HepG2 (cell line): ENCODE results near the gene SLC22A9. TPM values are rescaled to one million over a fixed set of nuclear protein-coding genes. Genes with fewer than 3 reads are reported as not detected.

Experiments used
- BRF2 ChIP-seq: sonication (generic); formaldehyde crosslinking; IDR thresholded peaks from 2 replicates; pipeline ENCODE4 v1.8.1; 2022; ENCODE audit warnings: mild to moderate bottlenecking, missing genetic modification reagents
- CBX5 ChIP-seq: sonication (generic); formaldehyde crosslinking; IDR thresholded peaks from 2 replicates; pipeline ENCODE4 v1.4.0; 2020; ENCODE audit warnings: missing genetic modification reagents, borderline replicate concordance
- HINFP ChIP-seq: sonication (generic); formaldehyde crosslinking; IDR thresholded peaks from 2 replicates; pipeline ENCODE4 v1.4.0; 2020; ENCODE audit warnings: low read depth, mild to moderate bottlenecking, missing genetic modification reagents
- HNF1B ChIP-seq: sonication (generic); formaldehyde crosslinking; IDR thresholded peaks from 2 replicates; pipeline ENCODE4 v1.5.1; 2020; ENCODE audit warnings: mild to moderate bottlenecking, moderate library complexity, missing genetic modification reagents
- MIXL1 ChIP-seq: IDR thresholded peaks from 2 replicates; pipeline ENCODE4 v1.6.1; 2016
- ONECUT2 ChIP-seq: sonication (generic); formaldehyde crosslinking; IDR thresholded peaks from 2 replicates; pipeline ENCODE4 v1.4.0; 2020; ENCODE audit warnings: missing genetic modification reagents
- PAWR ChIP-seq: sonication (generic); formaldehyde crosslinking; IDR thresholded peaks from 2 replicates; pipeline ENCODE4 v1.4.0; 2020; ENCODE audit warnings: missing genetic modification reagents, mild to moderate bottlenecking, borderline replicate concordance
- SIN3A ChIP-seq: IDR thresholded peaks from 2 replicates; pipeline ENCODE4 v1.6.1; 2011; ENCODE audit warnings: low read depth, mild to moderate bottlenecking, control low read depth, low read length, borderline replicate concordance
- SMAD1 ChIP-seq: sonication (generic); formaldehyde crosslinking; IDR thresholded peaks from 2 replicates; pipeline ENCODE4 v1.4.0; 2020; ENCODE audit warnings: missing genetic modification reagents, low read depth, mild to moderate bottlenecking, borderline replicate concordance
- XRCC5 ChIP-seq: fragments of 200-400 bp; formaldehyde crosslinking; optimal IDR thresholded peaks from 2 replicates; pipeline ENCODE3; 2017; ENCODE audit warnings: mild to moderate bottlenecking, low read length
- YEATS4 ChIP-seq: sonication (generic); formaldehyde crosslinking; IDR thresholded peaks from 2 replicates; pipeline ENCODE4 v1.4.0; 2020; ENCODE audit warnings: missing genetic modification reagents, borderline replicate concordance
- ZNF350 ChIP-seq: sonication (generic); formaldehyde crosslinking; IDR thresholded peaks from 2 replicates; pipeline ENCODE4 v1.4.0; 2020; ENCODE audit warnings: mild to moderate bottlenecking, low read depth, missing genetic modification reagents, borderline replicate concordance
- ZNF441 ChIP-seq: sonication (generic); formaldehyde crosslinking; IDR thresholded peaks from 2 replicates; pipeline ENCODE4 v1.7.0; 2021; ENCODE audit warnings: missing genetic modification reagents, borderline replicate concordance
- ZNF501 ChIP-seq: sonication (generic); formaldehyde crosslinking; IDR thresholded peaks from 2 replicates; pipeline ENCODE4 v1.5.1; 2020; ENCODE audit warnings: mild to moderate bottlenecking, moderate library complexity, missing genetic modification reagents
- ZNF605 ChIP-seq: sonication (generic); formaldehyde crosslinking; IDR thresholded peaks from 2 replicates; pipeline ENCODE4 v1.8.0; 2022; ENCODE audit warnings: mild to moderate bottlenecking, missing genetic modification reagents
- ZNF672 ChIP-seq: sonication (generic); formaldehyde crosslinking; IDR thresholded peaks from 2 replicates; pipeline ENCODE4 v1.8.1; 2022; ENCODE audit warnings: missing genetic modification reagents
- ZNF687 ChIP-seq: sonication (generic); formaldehyde crosslinking; IDR thresholded peaks from 2 replicates; pipeline ENCODE4 v1.5.1; 2020; ENCODE audit warnings: mild to moderate bottlenecking, missing genetic modification reagents, moderate library complexity
- ZNF850 ChIP-seq: sonication (generic); formaldehyde crosslinking; conservative IDR thresholded peaks from 2 replicates; pipeline ENCODE4 v1.9.0; 2021; ENCODE audit warnings: mild to moderate bottlenecking, missing genetic modification reagents
- polyA plus RNA-seq, 8 experiments: library from polyadenylated mRNA; depleted of rRNA in 3 of 8; stranded (reverse) in 7 of 8; unstranded in 1 of 8; fragments of >200 nt; fragmentation: Illumina TruSeq in 4 of 8; extraction: Trizol in 4 of 8; gene quantifications; 2 replicates each; pipeline versions ENCODE4 v1.2.1 to v1.2.3, GENCODE V29; 2011 to 2016; ENCODE audit warnings: low read depth in 4 of 8, missing spikeins in 1 of 8, mixed read lengths in 1 of 8; ENCODE audit not compliant: insufficient read depth in 1 of 8
- total RNA-seq, 5 experiments: library from RNA; depleted of rRNA; stranded (reverse); fragments of >200 nt; fragmentation: Illumina TruSeq; extraction: Trizol; gene quantifications; 2 replicates each; pipeline ENCODE4 v1.2.3, GENCODE V29; 2016; ENCODE audit warnings: low read depth in 1 of 5
- TF ChIP-seq, protein P1 (sequence below): sonication (generic); formaldehyde crosslinking; IDR thresholded peaks from 2 replicates; pipeline ENCODE4 v1.4.0; 2020; ENCODE audit warnings: mild to moderate bottlenecking, missing genetic modification reagents, borderline replicate concordance

The SLC22A9 gene
- total and polyA plus RNA-seq, 2 of the 13 experiments (the other 11 are each of a cell fraction or from before 2014, with no cell fraction given): 4.0 to 11.7 TPM

- TF ChIP-seq HNF1B (CRISPR knock-in tag) (no peak), ZNF850 (CRISPR knock-in tag) (no peak), ZNF672 (CRISPR knock-in tag) (no peak), SMAD1 (CRISPR knock-in tag) (0 out of 2 replicates have a peak, but pooled peaks have one; percentile 34), ZNF501 (peak; percentile 49; the same call in 1 of the 2 replicates), BRF2 (CRISPR knock-in tag) (no peak), ONECUT2 (CRISPR knock-in tag) (no peak), SIN3A (0 out of 2 replicates have a peak, but pooled peaks have one; percentile 42), ZNF441 (CRISPR knock-in tag) (0 out of 2 replicates have a peak, but pooled peaks have one; percentile 63), YEATS4 (CRISPR knock-in tag) (0 out of 2 replicates have a peak, but pooled peaks have one; percentile 9), ZNF605 (no peak), ZNF350 (CRISPR knock-in tag) (0 out of 2 replicates have a peak, but pooled peaks have one; percentile 31), XRCC5 (no peak), HINFP (CRISPR knock-in tag) (no peak), CBX5 (no peak), ZNF687 (CRISPR knock-in tag) (peak; percentile 14; the same call in 1 of the 2 replicates), PAWR (no peak), MIXL1 (no peak)
- TF ChIP-seq, protein P1, sequence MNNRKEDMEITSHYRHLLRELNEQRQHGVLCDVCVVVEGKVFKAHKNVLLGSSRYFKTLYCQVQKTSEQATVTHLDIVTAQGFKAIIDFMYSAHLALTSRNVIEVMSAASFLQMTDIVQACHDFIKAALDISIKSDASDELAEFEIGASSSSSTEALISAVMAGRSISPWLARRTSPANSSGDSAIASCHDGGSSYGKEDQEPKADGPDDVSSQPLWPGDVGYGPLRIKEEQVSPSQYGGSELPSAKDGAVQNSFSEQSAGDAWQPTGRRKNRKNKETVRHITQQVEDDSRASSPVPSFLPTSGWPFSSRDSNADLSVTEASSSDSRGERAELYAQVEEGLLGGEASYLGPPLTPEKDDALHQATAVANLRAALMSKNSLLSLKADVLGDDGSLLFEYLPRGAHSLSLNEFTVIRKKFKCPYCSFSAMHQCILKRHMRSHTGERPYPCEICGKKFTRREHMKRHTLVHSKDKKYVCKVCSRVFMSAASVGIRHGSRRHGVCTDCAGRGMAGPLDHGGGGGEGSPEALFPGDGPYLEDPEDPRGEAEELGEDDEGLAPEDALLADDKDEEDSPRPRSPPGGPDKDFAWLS (CRISPR knock-in tag): no peak
Observed at GRCh38 chr11:63369971-63370588, 495 bp downstream of the SLC22A9 start (continued).
